ENCODE results near the gene TM9SF4.

TM9SF4 gene

DNA sequence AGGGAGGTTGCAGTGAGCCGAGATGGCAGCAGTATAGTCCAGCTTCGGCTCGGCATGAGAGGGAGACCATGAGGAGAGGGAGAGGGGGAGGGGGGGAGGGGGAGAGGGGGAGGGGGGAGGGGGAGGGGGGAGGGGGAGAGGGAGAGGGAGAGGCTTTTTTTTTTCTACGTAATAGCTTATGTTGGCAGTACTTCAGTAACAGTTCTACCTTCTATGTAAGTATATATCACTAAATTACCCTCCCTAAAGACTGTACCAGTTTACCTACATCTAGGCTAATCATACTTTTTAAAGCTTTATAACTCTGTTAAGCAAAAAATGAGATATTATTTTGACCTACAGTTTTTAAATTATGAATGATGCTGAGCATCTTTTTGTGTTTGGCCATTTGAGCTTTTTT lies 13.6 kb downstream of the TM9SF4 start:
- FAIRE-seq (no peak), DNase-seq (ENCODE audit: insufficient read length, low spot score) (no peak)
- TF ChIP-seq TAF1 (IDR thresholded peaks at IDR 0.05; ENCODE audit: low read depth, low read length) (no peak), POLR2A (IDR thresholded peaks at IDR 0.05; ENCODE audit: low read depth, low read length) (no peak), PAX5 (IDR thresholded peaks at IDR 0.05; ENCODE audit: insufficient read depth, low read length, severe bottlenecking) (no peak), POLR2AphosphoS5 (IDR thresholded peaks at IDR 0.05; ENCODE audit: low read depth, low read length) (no peak), POU2F2 (IDR thresholded peaks at IDR 0.05; ENCODE audit: low read depth, low read length) (no peak), SPI1 (IDR thresholded peaks at IDR 0.05; ENCODE audit: low read depth, low read length) (no peak)

DNA sequence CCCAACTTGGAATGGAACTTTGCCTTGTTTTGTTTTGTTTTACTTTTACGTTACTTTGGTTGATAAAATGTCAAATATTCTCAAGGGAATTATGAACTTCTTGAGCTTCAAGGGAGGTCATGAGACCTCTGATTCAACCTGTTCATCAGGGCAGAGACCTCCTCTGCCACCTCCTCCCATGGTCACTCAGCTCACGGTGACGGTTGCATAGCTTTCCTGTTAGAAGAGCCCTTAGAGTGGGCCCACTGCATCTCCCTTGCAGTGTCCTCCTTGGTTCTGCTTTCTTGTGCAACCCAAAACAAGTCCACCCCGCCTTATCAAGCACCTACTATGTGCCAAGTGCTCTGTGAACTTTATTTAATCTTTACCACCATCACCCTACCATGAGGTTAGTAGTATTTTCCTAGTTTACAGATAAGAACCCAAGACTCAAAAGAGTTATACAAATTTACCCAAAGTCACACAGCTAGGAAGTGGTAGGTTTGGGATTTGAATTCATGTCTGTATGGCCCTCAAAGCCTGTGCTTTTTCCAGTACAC lies 15.5 kb downstream of the TM9SF4 start:
- DNase-seq (ENCODE audit: insufficient read length, low spot score), result no peak
- FAIRE-seq, result peak; percentile 40
- TF ChIP-seq POLR2AphosphoS5 (IDR thresholded peaks at IDR 0.05; ENCODE audit: low read depth, low read length), result no peak
- TF ChIP-seq TAF1 (IDR thresholded peaks at IDR 0.05; ENCODE audit: low read depth, low read length), result no peak
- TF ChIP-seq POU2F2 (IDR thresholded peaks at IDR 0.05; ENCODE audit: low read depth, low read length), result no peak
- TF ChIP-seq SPI1 (IDR thresholded peaks at IDR 0.05; ENCODE audit: low read depth, low read length), result no peak
- TF ChIP-seq POLR2A (IDR thresholded peaks at IDR 0.05; ENCODE audit: low read depth, low read length), result no peak
- TF ChIP-seq PAX5 (IDR thresholded peaks at IDR 0.05; ENCODE audit: insufficient read depth, low read length, severe bottlenecking), result no peak

DNA sequence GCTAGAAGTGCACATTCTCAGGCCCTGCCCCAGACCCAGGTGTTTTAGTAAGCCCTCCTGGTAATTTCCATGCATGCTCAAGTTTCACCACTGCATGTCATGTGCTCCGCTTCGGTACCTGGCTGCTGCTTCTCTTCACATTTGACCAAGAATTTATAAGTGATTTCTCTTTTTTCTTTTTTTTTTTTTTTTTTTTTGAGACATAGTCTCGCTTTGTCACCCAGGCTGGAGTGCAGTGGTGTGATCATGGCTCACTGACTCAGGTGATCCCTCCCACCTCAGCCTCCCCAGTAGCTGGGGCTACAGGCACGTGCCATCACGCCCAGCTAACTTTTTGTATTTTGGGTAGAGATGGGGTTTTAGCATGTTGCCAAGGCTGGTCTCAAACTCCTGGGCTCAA lies 16.0 kb downstream of the TM9SF4 start:
- TF ChIP-seq TAF1 (IDR thresholded peaks at IDR 0.05; ENCODE audit: low read depth, low read length) (no peak), PAX5 (IDR thresholded peaks at IDR 0.05; ENCODE audit: insufficient read depth, low read length, severe bottlenecking) (no peak), POU2F2 (IDR thresholded peaks at IDR 0.05; ENCODE audit: low read depth, low read length) (no peak), POLR2A (IDR thresholded peaks at IDR 0.05; ENCODE audit: low read depth, low read length) (no peak), POLR2AphosphoS5 (IDR thresholded peaks at IDR 0.05; ENCODE audit: low read depth, low read length) (no peak), SPI1 (IDR thresholded peaks at IDR 0.05; ENCODE audit: low read depth, low read length) (no peak)
- peak; percentile 40 for FAIRE-seq
- DNase-seq (ENCODE audit: insufficient read length, low spot score), result no peak

DNA sequence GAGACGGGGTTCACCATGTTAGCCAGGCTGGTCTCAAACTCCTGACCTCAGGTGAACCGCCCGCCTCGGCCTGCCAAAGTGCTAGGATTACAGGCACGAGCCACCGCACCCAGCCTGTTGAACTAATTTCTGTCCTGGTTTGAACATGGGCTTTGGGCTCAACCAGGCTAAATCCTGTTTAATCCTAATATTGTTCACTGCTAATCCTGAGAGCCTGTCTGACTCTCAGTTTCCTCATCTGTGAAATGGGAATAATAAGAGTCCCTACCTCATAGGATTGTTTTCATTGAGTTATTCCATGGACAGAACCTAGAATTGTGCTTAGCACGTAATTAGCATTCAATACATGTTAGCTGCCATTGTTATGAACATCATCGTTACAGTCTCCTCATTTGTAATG lies 17.4 kb downstream of the TM9SF4 start:
- no peak for DNase-seq (ENCODE audit: insufficient read length, low spot score)
- TF ChIP-seq POU2F2 (IDR thresholded peaks at IDR 0.05; ENCODE audit: low read depth, low read length) (no peak), PAX5 (IDR thresholded peaks at IDR 0.05; ENCODE audit: insufficient read depth, low read length, severe bottlenecking) (no peak), TAF1 (IDR thresholded peaks at IDR 0.05; ENCODE audit: low read depth, low read length) (no peak), POLR2AphosphoS5 (IDR thresholded peaks at IDR 0.05; ENCODE audit: low read depth, low read length) (no peak), POLR2A (IDR thresholded peaks at IDR 0.05; ENCODE audit: low read depth, low read length) (no peak), SPI1 (IDR thresholded peaks at IDR 0.05; ENCODE audit: low read depth, low read length) (no peak)
- FAIRE-seq, result no peak

DNA sequence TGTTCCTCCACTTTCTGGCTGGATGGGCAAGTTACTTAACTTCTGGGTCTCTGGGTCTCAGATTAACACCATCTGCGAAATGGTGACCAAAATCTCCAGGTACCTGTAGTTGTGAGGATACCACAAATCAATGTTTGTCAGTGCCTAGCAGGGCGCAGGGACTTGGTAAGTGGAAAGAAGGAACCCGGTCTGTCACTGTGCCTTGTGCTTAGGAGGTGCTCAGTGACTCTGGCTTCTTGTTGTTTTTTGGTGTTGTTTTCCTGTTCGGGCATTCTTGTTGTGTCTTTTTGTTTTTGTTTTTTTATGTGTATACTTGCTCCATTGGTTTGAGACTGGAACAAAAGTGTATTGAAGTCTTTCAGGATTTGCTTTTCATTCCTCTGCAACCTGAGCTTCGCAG lies 17.8 kb downstream of the TM9SF4 start:
- no peak for TF ChIP-seq SPI1 (IDR thresholded peaks at IDR 0.05; ENCODE audit: low read depth, low read length)
- no peak for DNase-seq (ENCODE audit: insufficient read length, low spot score)
- FAIRE-seq, result no peak

DNA sequence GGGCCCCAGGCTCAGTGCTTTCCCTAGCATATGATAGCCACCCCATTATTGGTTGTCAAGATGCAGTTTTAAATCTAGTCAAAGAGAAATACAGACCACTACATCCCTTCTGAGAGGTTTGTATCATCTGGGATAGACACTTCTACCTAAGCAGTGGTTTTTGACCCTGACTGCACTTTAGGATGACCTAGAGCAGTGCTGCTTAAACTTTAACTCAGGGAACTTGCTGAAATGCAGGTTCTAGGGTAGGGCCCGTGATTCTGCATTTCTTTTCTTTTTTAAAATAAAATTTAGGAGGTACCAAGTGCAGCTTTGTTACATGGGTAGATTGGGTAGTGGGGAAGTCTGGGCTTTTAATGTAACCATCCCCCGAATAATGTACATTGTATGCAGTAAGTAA lies 18.7 kb downstream of the TM9SF4 start:
- no peak for TF ChIP-seq PAX5 (IDR thresholded peaks at IDR 0.05; ENCODE audit: insufficient read depth, low read length, severe bottlenecking)
- TF ChIP-seq POLR2A (IDR thresholded peaks at IDR 0.05; ENCODE audit: low read depth, low read length), result no peak
- TF ChIP-seq TAF1 (IDR thresholded peaks at IDR 0.05; ENCODE audit: low read depth, low read length), result no peak
- TF ChIP-seq SPI1 (IDR thresholded peaks at IDR 0.05; ENCODE audit: low read depth, low read length), result no peak
- no peak for TF ChIP-seq POU2F2 (IDR thresholded peaks at IDR 0.05; ENCODE audit: low read depth, low read length)
- no peak for TF ChIP-seq POLR2AphosphoS5 (IDR thresholded peaks at IDR 0.05; ENCODE audit: low read depth, low read length)
- no peak for FAIRE-seq
- no peak for DNase-seq (ENCODE audit: insufficient read length, low spot score)

DNA sequence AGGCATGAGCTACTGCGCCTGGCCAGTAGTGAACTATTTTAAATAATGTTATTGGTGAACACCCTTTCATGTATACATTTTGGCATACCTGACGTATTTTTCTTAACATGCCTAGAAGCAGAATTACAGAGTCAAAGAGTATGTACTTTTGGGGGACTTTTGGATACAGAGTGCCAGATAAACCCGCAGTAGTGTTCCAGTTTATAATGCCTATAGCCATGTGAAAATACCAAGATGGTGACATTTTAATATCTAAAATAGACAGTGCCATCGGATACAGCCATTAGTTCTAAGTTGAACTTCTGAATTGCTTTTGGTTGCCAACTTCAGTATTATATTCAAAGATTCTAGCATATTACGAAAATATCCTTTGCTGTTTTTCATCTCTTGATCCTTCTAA lies 20.3 kb downstream of the TM9SF4 start:
- no peak for FAIRE-seq
- no peak for DNase-seq (ENCODE audit: insufficient read length, low spot score)
- TF ChIP-seq TAF1 (IDR thresholded peaks at IDR 0.05; ENCODE audit: low read depth, low read length) (no peak), PAX5 (IDR thresholded peaks at IDR 0.05; ENCODE audit: insufficient read depth, low read length, severe bottlenecking) (no peak)

DNA sequence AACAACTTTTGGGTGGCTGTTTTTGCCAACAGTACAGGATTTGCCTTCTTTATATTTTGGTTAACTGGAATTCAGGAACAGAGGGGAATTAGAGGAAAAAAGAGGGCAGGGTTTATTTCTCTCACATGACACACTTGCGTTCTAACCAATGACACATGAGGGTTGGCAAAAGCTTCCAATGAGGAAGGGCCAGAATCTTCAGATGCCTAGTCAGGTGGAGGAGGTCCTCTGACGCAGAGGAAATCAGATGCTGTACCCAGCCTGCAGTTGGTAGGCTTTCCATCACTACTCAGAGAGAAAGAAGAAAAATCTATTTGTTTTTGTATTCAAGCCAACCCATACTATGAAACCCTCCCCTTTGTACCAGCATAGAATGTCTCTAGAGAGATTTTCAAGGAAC lies 20.8 kb downstream of the TM9SF4 start:
- no peak for TF ChIP-seq TAF1 (IDR thresholded peaks at IDR 0.05; ENCODE audit: low read depth, low read length)
- FAIRE-seq (no peak), DNase-seq (ENCODE audit: insufficient read length, low spot score) (no peak)

DNA sequence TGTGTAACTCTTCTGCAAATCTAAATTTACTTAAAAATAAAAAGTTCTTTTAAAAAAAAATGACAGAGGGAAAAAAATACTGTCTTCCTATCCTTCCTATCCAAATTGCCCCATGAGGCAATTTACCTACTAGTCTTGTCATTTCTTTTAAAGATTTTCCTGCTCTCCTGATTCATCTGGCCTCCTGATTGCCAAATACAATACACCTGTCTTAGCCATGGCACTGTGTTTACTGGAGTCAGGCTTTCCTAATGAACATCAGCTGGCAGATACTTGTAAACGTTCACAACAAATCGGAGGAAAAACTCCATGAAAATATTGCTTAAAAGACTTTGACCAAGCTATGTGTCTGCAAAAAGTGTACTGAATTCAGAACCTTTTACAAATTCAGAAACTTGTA lies 21.5 kb downstream of the TM9SF4 start:
- TF ChIP-seq POLR2AphosphoS5 (IDR thresholded peaks at IDR 0.05; ENCODE audit: low read depth, low read length), result no peak
- TF ChIP-seq PAX5 (IDR thresholded peaks at IDR 0.05; ENCODE audit: insufficient read depth, low read length, severe bottlenecking), result no peak
- TF ChIP-seq POU2F2 (IDR thresholded peaks at IDR 0.05; ENCODE audit: low read depth, low read length), result no peak
- no peak for TF ChIP-seq SPI1 (IDR thresholded peaks at IDR 0.05; ENCODE audit: low read depth, low read length)
- no peak for TF ChIP-seq TAF1 (IDR thresholded peaks at IDR 0.05; ENCODE audit: low read depth, low read length)
- no peak for TF ChIP-seq POLR2A (IDR thresholded peaks at IDR 0.05; ENCODE audit: low read depth, low read length)
- DNase-seq (ENCODE audit: insufficient read length, low spot score), result no peak
- FAIRE-seq, result no peak

DNA sequence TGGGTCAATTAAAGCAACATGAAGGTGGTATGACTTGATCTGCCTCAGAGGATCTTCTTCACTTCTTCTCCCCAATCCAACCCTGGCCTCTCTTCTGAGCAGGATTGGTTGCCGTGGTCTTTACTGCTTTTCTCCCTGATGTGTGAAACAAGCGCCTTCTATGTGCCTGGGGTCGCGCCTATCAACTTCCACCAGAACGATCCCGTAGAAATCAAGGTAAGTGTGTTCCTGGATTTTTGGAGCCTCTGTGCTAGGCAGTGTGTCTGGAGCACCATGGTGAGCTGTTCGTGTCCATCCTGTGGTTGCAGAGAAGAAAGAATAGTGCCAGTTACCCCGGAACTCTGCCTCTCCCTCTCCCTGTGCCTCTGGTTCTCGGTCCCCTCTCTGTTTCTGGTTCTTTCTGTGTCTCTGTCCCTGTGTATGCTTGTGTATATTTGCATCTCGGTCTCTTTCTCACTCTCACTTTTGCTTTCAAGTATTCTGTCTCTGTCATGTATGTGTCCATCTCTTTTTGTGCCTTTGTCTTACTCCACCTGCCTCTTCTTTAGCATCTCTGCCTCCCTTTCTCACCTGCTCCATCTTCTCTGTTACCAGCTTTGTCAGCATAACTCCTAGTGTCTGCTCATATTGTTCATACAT lies 23.5 kb downstream of the TM9SF4 start:
- FAIRE-seq (peak; percentile 65), DNase-seq (ENCODE audit: insufficient read length, low spot score) (no peak)
- no peak for TF ChIP-seq PAX5 (IDR thresholded peaks at IDR 0.05; ENCODE audit: insufficient read depth, low read length, severe bottlenecking)
- peak; percentile 39; the same call in 1 of the 2 replicates for TF ChIP-seq POLR2A (IDR thresholded peaks at IDR 0.05; ENCODE audit: low read depth, low read length)
- peak; percentile 78; the same call in 1 of the 2 replicates for TF ChIP-seq POU2F2 (IDR thresholded peaks at IDR 0.05; ENCODE audit: low read depth, low read length)
- TF ChIP-seq TAF1 (IDR thresholded peaks at IDR 0.05; ENCODE audit: low read depth, low read length), result no peak
- no peak for TF ChIP-seq SPI1 (IDR thresholded peaks at IDR 0.05; ENCODE audit: low read depth, low read length)

All from GM12891 (cell line).